Measurements from ENCODE around the gene UCKL1. TPM values are rescaled to one million over a fixed set of nuclear protein-coding genes. Genes with fewer than 3 reads are reported as not detected.

Gene UCKL1
- total RNA-seq, 3 donors from 2014 or later (not counting 1 experiment from before 2014, with no cell fraction given): 49.9 to 58.1 (median 49.9) TPM

DNA sequence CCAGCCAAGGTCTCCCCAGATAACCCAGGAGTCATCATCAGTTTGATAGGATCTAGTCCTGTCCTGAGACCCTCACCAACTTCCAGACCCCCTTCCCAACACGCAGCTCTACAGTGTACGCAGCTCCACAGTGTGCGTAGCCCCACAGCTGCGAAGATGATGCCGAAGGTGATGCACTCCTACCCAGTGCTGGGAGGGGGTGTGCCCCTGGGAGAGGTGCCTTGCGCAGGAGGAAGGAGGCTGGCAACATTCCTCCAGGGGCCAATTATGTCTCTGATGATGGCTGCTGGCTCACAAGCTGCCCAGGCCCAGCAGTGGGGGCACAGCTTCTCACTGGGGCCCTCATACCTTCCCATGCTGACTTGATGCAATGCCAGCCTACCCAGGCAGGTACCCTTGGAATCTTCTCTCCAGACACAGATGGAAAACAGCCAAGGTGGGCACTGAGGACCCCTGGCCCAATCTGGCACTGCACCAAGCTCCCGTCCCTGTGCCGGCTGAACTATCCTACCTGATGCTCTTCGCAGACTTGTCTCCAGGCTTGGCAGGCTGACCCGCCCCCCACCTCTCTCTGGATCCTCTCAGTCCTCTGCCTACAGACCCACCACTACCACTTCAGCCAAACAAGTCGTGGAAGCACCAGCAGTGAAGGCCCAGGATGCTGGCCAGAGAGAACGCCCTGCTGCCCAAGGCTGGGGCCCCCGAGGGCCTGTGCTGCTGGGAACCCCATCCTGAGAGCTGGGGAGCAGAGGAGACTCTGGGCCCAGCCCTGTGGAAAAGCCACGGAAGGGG, 12.1 kb upstream of the UCKL1 start:
- H3K27ac ChIP-seq (ENCODE audit: low read length): no peak overlapping the region
- no peaks in the 10 kb centered on the region for H3K27me3 Mint-ChIP-seq (ENCODE audit: low read depth in 2 of 2)
- ATAC-seq (no peak), DNase-seq (no peak)
- no peaks in the 10 kb centered on the region for H3K9me3 ChIP-seq (ENCODE audit: control insufficient read depth, insufficient read depth, low read length)
- H3K4me3 ChIP-seq (ENCODE audit: low read length): peak overlapping the region; percentile 41
- H3K27me3 ChIP-seq (ENCODE audit: control insufficient read depth, insufficient read depth, low read length): no peaks in the 10 kb centered on the region
- no peaks in the 10 kb centered on the region for H3K36me3 Mint-ChIP-seq
- 85% methylated on average over 14 of the region's 14 CpGs for WGBS (ENCODE audit: insufficient coverage)
- H3K4me1 Mint-ChIP-seq: peaks cover 8 to 11% of the 10 kb centered on the region in 2 donors
- H3K27ac Mint-ChIP-seq: peak overlapping the region; percentile 66 to 81
- H3K4me1 ChIP-seq (ENCODE audit: control insufficient read depth, insufficient read depth, low read length): peaks cover 16% of the 10 kb centered on the region
- no peaks in the 10 kb centered on the region for H3K9me3 Mint-ChIP-seq
- intact Hi-C loops (cut with micrococcal nuclease): no loop called here
- peaks cover 2% of the 10 kb centered on the region for H3K36me3 ChIP-seq (ENCODE audit: control insufficient read depth, insufficient read depth, low read length)
- peak overlapping the region; percentile 91 for H3K4me3 Mint-ChIP-seq
- TF ChIP-seq, protein P1, sequence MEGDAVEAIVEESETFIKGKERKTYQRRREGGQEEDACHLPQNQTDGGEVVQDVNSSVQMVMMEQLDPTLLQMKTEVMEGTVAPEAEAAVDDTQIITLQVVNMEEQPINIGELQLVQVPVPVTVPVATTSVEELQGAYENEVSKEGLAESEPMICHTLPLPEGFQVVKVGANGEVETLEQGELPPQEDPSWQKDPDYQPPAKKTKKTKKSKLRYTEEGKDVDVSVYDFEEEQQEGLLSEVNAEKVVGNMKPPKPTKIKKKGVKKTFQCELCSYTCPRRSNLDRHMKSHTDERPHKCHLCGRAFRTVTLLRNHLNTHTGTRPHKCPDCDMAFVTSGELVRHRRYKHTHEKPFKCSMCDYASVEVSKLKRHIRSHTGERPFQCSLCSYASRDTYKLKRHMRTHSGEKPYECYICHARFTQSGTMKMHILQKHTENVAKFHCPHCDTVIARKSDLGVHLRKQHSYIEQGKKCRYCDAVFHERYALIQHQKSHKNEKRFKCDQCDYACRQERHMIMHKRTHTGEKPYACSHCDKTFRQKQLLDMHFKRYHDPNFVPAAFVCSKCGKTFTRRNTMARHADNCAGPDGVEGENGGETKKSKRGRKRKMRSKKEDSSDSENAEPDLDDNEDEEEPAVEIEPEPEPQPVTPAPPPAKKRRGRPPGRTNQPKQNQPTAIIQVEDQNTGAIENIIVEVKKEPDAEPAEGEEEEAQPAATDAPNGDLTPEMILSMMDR (IDR thresholded peaks at IDR 0.05): no peak

DNA sequence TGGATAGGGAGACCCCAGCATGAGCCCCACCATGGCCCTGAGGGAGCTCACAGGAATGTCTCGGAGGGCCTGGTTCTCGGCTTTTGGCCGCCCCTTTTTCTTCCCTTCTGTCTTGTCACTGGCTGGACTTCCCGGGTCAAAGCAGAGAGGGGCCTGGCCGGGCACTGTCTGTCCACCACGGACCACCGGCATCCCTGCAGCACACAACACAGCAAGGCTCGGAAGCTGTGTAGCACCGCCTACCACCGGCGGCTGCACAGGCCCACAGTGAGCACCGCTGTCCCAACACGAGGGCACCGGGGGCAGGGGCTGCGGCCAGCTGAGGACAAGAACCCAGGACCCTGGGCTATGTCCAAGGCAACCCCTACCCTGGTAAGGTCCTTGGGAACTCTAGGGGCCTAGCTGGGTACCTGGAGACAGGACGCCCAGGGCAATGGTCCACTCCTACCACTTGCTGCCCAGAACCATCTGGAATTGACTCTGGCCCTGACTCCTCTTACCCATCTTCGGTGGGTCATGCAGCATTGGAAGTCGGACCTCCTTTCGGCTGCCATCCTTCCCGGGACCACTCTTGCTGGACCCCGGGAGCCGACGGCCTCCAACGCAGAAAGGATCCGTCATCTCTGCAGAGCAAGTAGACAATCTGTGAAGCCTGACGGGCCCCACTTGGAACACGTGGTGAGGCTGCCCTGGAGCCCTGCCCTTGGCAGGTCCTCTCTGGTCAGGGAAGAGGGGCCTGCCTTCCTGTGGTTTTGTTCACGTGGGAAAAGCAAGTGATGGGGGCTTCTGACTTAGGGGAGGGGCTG, 11.3 kb upstream of the UCKL1 start:
- WGBS (ENCODE audit: insufficient coverage): 94% methylated on average over 28 of the region's 28 CpGs
- DNase-seq: no peak
- peaks cover 2% of the 10 kb centered on the region for H3K36me3 ChIP-seq (ENCODE audit: control insufficient read depth, insufficient read depth, low read length)
- H3K4me3 Mint-ChIP-seq: peak overlapping the region; percentile 25
- no peaks in the 10 kb centered on the region for H3K36me3 Mint-ChIP-seq
- peaks cover 8% of the 10 kb centered on the region in 2 donors for H3K4me1 Mint-ChIP-seq
- no peaks in the 10 kb centered on the region for H3K9me3 Mint-ChIP-seq
- no peaks in the 10 kb centered on the region for H3K27me3 Mint-ChIP-seq (ENCODE audit: low read depth in 2 of 2)
- H3K4me1 ChIP-seq (ENCODE audit: control insufficient read depth, insufficient read depth, low read length): peaks cover 16% of the 10 kb centered on the region
- no peak overlapping the region for H3K27ac ChIP-seq (ENCODE audit: low read length)
- no peak for ATAC-seq
- intact Hi-C loops (cut with micrococcal nuclease): no loop called here
- H3K27me3 ChIP-seq (ENCODE audit: control insufficient read depth, insufficient read depth, low read length): no peaks in the 10 kb centered on the region
- TF ChIP-seq, protein P1 (IDR thresholded peaks at IDR 0.05): no peak
- peak overlapping the region in 1 of 2 donors; percentile 81 for H3K27ac Mint-ChIP-seq
- no peaks in the 10 kb centered on the region for H3K9me3 ChIP-seq (ENCODE audit: control insufficient read depth, insufficient read depth, low read length)
- no peak overlapping the region for H3K4me3 ChIP-seq (ENCODE audit: low read length)

DNA sequence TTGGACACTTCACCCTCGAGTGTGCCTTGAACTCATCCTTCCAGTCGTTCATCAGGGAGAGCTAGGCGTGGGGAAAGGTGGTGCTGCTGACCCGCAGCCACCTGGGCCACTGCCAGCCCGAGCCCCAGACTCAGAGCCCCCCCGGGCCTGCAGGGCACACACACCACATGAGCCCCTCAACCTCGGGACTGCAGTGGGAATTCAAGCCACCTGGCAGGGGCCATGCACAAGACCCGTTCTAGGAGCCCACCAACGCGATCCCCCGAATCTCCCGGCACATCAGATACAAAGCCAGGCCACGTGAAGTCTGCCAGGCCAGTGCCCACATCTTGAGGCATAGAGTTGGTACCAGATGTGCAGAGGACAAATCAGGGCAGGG, 10.7 kb upstream of the UCKL1 start:
- Mint-ChIP-seq H3K27ac (no peak overlapping the region), H3K4me1 (peaks cover 8% of the 10 kb centered on the region in 2 donors), H3K4me3 (no peak overlapping the region), H3K9me3 (no peaks in the 10 kb centered on the region), H3K36me3 (no peaks in the 10 kb centered on the region), H3K27me3 (ENCODE audit: low read depth in 2 of 2) (no peaks in the 10 kb centered on the region)
- no peak overlapping the region for H3K4me3 ChIP-seq (ENCODE audit: low read length)
- DNase-seq (no peak), ATAC-seq (no peak)
- H3K4me1 ChIP-seq (ENCODE audit: control insufficient read depth, insufficient read depth, low read length): peaks cover 16% of the 10 kb centered on the region
- H3K27ac ChIP-seq (ENCODE audit: low read length): no peak overlapping the region
- peaks cover 2% of the 10 kb centered on the region for H3K36me3 ChIP-seq (ENCODE audit: control insufficient read depth, insufficient read depth, low read length)
- intact Hi-C loops (cut with micrococcal nuclease): no loop called here
- H3K27me3 ChIP-seq (ENCODE audit: control insufficient read depth, insufficient read depth, low read length): no peaks in the 10 kb centered on the region
- no peaks in the 10 kb centered on the region for H3K9me3 ChIP-seq (ENCODE audit: control insufficient read depth, insufficient read depth, low read length)
- TF ChIP-seq, protein P1 (IDR thresholded peaks at IDR 0.05): no peak
- WGBS (ENCODE audit: insufficient coverage): 98% methylated on average over 13 of the region's 13 CpGs
